Osteoblast (primary cell): ENCODE data around the gene BBLN. TPM values are rescaled to one million over a fixed set of nuclear protein-coding genes. Genes with fewer than 3 reads are reported as not detected.

Source experiments
- DNase-seq: peaks from one replicate; pipeline ENCODE4 v3.0.0; 2011; ENCODE audit warnings: low spot score, mixed read lengths; ENCODE audit not compliant: insufficient read length; ENCODE audit errors: missing footprints
- H2AFZ ChIP-seq: 2 replicates; pipeline ENCODE4 v1.6.0; 2011; ENCODE audit warnings: mild to moderate bottlenecking, low read length
- H3K27ac ChIP-seq: 2 replicates; pipeline ENCODE4 v1.5.1; 2011; ENCODE audit warnings: mild to moderate bottlenecking, low read depth, low read length, moderate library complexity
- H3K27me3 ChIP-seq: 2 replicates; pipeline ENCODE4 v1.6.0; 2012; ENCODE audit warnings: mild to moderate bottlenecking, control low read depth, inconsistent platforms, low read length, moderate library complexity; ENCODE audit not compliant: insufficient read depth
- H3K36me3 ChIP-seq: 2 replicates; pipeline ENCODE4 v1.5.1; 2011; ENCODE audit warnings: mild to moderate bottlenecking, low read length, control low read depth, moderate library complexity; ENCODE audit not compliant: insufficient read depth
- H3K4me1 ChIP-seq: 2 replicates; pipeline ENCODE4 v1.5.1; 2011; ENCODE audit warnings: mild to moderate bottlenecking, low read length, control low read depth, moderate library complexity; ENCODE audit not compliant: insufficient read depth
- H3K4me2 ChIP-seq: 2 replicates; pipeline ENCODE4 v1.6.0; 2011; ENCODE audit warnings: mild to moderate bottlenecking, low read length; ENCODE audit not compliant: insufficient read depth
- H3K4me3 ChIP-seq: fragments of 200-600 bp; sonication (generic); 3 replicates; pipeline ENCODE4 v1.5.1; 2012; ENCODE audit warnings: mild to moderate bottlenecking, low read length, inconsistent platforms; ENCODE audit not compliant: insufficient read depth
- H3K79me2 ChIP-seq: 2 replicates; pipeline ENCODE4 v1.6.0; 2012; ENCODE audit warnings: mild to moderate bottlenecking, low read length, control low read depth, inconsistent platforms; ENCODE audit not compliant: insufficient read depth
- H3K9me3 ChIP-seq: 2 replicates; pipeline ENCODE4 v1.5.1; 2011; ENCODE audit warnings: low read depth, low read length, control low read depth
- H4K20me1 ChIP-seq: 2 replicates; pipeline ENCODE4 v1.6.0; 2012; ENCODE audit warnings: mild to moderate bottlenecking, low read length, control low read depth; ENCODE audit not compliant: insufficient read depth
- total RNA-seq: library from RNA; depleted of rRNA; stranded (reverse); fragments of >200 nt; gene quantifications from 2 replicates; pipeline ENCODE4 v1.2.3, GENCODE V29; 2012
- TF ChIP-seq, protein P1 (sequence below): IDR thresholded peaks from 2 replicates; pipeline ENCODE4 v1.5.1; 2011; ENCODE audit warnings: mild to moderate bottlenecking, low read depth, low read length, moderate library complexity; ENCODE audit errors: extremely low read depth

The BBLN gene
- total RNA-seq, 1 donor = 33.3 TPM

- peaks cover 14% of the 10 kb centered on the region for H4K20me1 ChIP-seq
- no peak overlapping the region for H3K27ac ChIP-seq
- H3K4me2 ChIP-seq = no peak overlapping the region
- H3K27me3 ChIP-seq = no peaks in the 10 kb centered on the region
- H3K79me2 ChIP-seq = peaks cover 13% of the 10 kb centered on the region
- no peak overlapping the region for H2AFZ ChIP-seq
- no peaks in the 10 kb centered on the region for H3K9me3 ChIP-seq
- H3K4me3 ChIP-seq = no peak overlapping the region
- peak; percentile 38 for DNase-seq
- H3K36me3 ChIP-seq = peaks cover 13% of the 10 kb centered on the region
- H3K4me1 ChIP-seq = peaks cover 4% of the 10 kb centered on the region
- TF ChIP-seq, protein P1, sequence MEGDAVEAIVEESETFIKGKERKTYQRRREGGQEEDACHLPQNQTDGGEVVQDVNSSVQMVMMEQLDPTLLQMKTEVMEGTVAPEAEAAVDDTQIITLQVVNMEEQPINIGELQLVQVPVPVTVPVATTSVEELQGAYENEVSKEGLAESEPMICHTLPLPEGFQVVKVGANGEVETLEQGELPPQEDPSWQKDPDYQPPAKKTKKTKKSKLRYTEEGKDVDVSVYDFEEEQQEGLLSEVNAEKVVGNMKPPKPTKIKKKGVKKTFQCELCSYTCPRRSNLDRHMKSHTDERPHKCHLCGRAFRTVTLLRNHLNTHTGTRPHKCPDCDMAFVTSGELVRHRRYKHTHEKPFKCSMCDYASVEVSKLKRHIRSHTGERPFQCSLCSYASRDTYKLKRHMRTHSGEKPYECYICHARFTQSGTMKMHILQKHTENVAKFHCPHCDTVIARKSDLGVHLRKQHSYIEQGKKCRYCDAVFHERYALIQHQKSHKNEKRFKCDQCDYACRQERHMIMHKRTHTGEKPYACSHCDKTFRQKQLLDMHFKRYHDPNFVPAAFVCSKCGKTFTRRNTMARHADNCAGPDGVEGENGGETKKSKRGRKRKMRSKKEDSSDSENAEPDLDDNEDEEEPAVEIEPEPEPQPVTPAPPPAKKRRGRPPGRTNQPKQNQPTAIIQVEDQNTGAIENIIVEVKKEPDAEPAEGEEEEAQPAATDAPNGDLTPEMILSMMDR = no peak
Measured at GRCh38 chr9:128120741-128121465, 39.2 kb upstream of the BBLN start.

- DNase-seq = no peak
- Histone ChIP-seq H2AFZ (no peak overlapping the region), H3K79me2 (peaks cover 15% of the 10 kb centered on the region), H3K4me2 (no peak overlapping the region), H3K4me3 (no peak overlapping the region), H4K20me1 (peaks cover 14% of the 10 kb centered on the region), H3K27me3 (no peaks in the 10 kb centered on the region), H3K27ac (no peak overlapping the region), H3K4me1 (peaks cover 9% of the 10 kb centered on the region), H3K36me3 (peaks cover 13% of the 10 kb centered on the region), H3K9me3 (no peaks in the 10 kb centered on the region)
- TF ChIP-seq, protein P1 = no peak
Measured at GRCh38 chr9:128121466-128121810, 38.6 kb upstream of the BBLN start.

- Histone ChIP-seq H3K4me2 (no peak overlapping the region), H3K27ac (no peak overlapping the region), H3K27me3 (no peaks in the 10 kb centered on the region), H3K4me3 (no peak overlapping the region), H3K79me2 (peaks cover 19% of the 10 kb centered on the region), H3K4me1 (peaks cover 13% of the 10 kb centered on the region), H3K9me3 (no peaks in the 10 kb centered on the region), H2AFZ (no peak overlapping the region), H4K20me1 (peaks cover 14% of the 10 kb centered on the region), H3K36me3 (peaks cover 13% of the 10 kb centered on the region)
- DNase-seq = peak; percentile 57
- TF ChIP-seq, protein P1 = no peak
Measured at GRCh38 chr9:128121924-128122808, 37.9 kb upstream of the BBLN start.

- TF ChIP-seq, protein P1 = no peak
- Histone ChIP-seq H3K4me1 (peaks cover 13% of the 10 kb centered on the region), H3K27ac (no peak overlapping the region), H3K79me2 (peaks cover 25% of the 10 kb centered on the region), H3K36me3 (peaks cover 13% of the 10 kb centered on the region), H3K27me3 (no peaks in the 10 kb centered on the region), H3K4me3 (no peak overlapping the region), H3K9me3 (no peaks in the 10 kb centered on the region), H4K20me1 (peaks cover 14% of the 10 kb centered on the region), H2AFZ (no peak overlapping the region), H3K4me2 (no peak overlapping the region)
- peak; percentile 21 for DNase-seq
Measured at GRCh38 chr9:128122809-128123175, 37.3 kb upstream of the BBLN start.
